HG02623 (cell line): ENCODE measurements around the gene HTR6.
"Not testable (repeated sequence)": the region's sequence is repeated elsewhere in the genome, so short reads cannot be mapped to it uniquely, and the experiment has no call there.

Source experiments
- ATAC-seq: cut with Tn5 transposase; IDR thresholded peaks from one replicate; pipeline ENCODE4 v1.9.1; 2021; ENCODE audit warnings: moderate library complexity; ENCODE audit not compliant: unreplicated experiment

Gene HTR6

GRCh38 chr1:19637606-19638005, 27.1 kb upstream of the HTR6 start:
- ATAC-seq: no peak

- ATAC-seq: not testable (repeated sequence)
Measured at GRCh38 chr1:19639228-19639627, 25.4 kb upstream of the HTR6 start.

GRCh38 chr1:19639999-19640362, 24.7 kb upstream of the HTR6 start:
- ATAC-seq: no peak

- no peak for ATAC-seq
Measured at GRCh38 chr1:19640363-19641316, 24.0 kb upstream of the HTR6 start.

GRCh38 chr1:19643121-19643520, 21.6 kb upstream of the HTR6 start:
- no peak for ATAC-seq

GRCh38 chr1:19643602-19644394, 20.9 kb upstream of the HTR6 start, which contains the start of gene NBL1:
Gene NBL1, plus strand, starts transcription at chr1:19644311. Its CDS starts 10,720 bp downstream, at chr1:19655031.
- ATAC-seq: no peak

GRCh38 chr1:19644395-19644680, 20.3 kb upstream of the HTR6 start:
- no peak for ATAC-seq

- ATAC-seq: no peak
Measured at GRCh38 chr1:19644681-19645410, 19.8 kb upstream of the HTR6 start.

- no peak for ATAC-seq
Measured at GRCh38 chr1:19645411-19646251, 19.0 kb upstream of the HTR6 start.

- no peak for ATAC-seq
Measured at GRCh38 chr1:19646377-19647319, 18.0 kb upstream of the HTR6 start.

- ATAC-seq: no peak
Measured at GRCh38 chr1:19647643-19648042, 17.0 kb upstream of the HTR6 start.

- ATAC-seq: no peak
Measured at GRCh38 chr1:19648239-19648638, 16.4 kb upstream of the HTR6 start.

- ATAC-seq: no peak
Measured at GRCh38 chr1:19648689-19649088, 16.0 kb upstream of the HTR6 start.

- no peak for ATAC-seq
Measured at GRCh38 chr1:19650416-19651140, 14.1 kb upstream of the HTR6 start.

- no peak for ATAC-seq
Measured at GRCh38 chr1:19651141-19651737, 13.4 kb upstream of the HTR6 start.

- ATAC-seq: no peak
Measured at GRCh38 chr1:19654386-19654785, 10.3 kb upstream of the HTR6 start.

GRCh38 chr1:19654886-19655717, 9.6 kb upstream of the HTR6 start:
- ATAC-seq: no peak

GRCh38 chr1:19655718-19656080, 9.0 kb upstream of the HTR6 start:
- no peak for ATAC-seq
